ENCODE data around the gene OR7G3.

- TF ChIP-seq, protein P1, sequence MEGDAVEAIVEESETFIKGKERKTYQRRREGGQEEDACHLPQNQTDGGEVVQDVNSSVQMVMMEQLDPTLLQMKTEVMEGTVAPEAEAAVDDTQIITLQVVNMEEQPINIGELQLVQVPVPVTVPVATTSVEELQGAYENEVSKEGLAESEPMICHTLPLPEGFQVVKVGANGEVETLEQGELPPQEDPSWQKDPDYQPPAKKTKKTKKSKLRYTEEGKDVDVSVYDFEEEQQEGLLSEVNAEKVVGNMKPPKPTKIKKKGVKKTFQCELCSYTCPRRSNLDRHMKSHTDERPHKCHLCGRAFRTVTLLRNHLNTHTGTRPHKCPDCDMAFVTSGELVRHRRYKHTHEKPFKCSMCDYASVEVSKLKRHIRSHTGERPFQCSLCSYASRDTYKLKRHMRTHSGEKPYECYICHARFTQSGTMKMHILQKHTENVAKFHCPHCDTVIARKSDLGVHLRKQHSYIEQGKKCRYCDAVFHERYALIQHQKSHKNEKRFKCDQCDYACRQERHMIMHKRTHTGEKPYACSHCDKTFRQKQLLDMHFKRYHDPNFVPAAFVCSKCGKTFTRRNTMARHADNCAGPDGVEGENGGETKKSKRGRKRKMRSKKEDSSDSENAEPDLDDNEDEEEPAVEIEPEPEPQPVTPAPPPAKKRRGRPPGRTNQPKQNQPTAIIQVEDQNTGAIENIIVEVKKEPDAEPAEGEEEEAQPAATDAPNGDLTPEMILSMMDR (IDR thresholded peaks at IDR 0.05), result no peak
- TF ChIP-seq POLR2A (IDR thresholded peaks at IDR 0.05), result no peak
Observed at GRCh38 chr19:9149997-9150396, 23.2 kb upstream of the OR7G3 start.

All from testis (tissue), 2 donors.